ENCODE results near the gene ZNF679. TPM values are rescaled to one million over a fixed set of nuclear protein-coding genes. Genes with fewer than 3 reads are reported as not detected.
"Not testable (repeated sequence)": the region's sequence is repeated elsewhere in the genome, so short reads cannot be mapped to it uniquely, and the experiment has no call there.

The ZNF679 gene
- total RNA-seq, 1 experiment from 2014 or later, result not detected

DNA sequence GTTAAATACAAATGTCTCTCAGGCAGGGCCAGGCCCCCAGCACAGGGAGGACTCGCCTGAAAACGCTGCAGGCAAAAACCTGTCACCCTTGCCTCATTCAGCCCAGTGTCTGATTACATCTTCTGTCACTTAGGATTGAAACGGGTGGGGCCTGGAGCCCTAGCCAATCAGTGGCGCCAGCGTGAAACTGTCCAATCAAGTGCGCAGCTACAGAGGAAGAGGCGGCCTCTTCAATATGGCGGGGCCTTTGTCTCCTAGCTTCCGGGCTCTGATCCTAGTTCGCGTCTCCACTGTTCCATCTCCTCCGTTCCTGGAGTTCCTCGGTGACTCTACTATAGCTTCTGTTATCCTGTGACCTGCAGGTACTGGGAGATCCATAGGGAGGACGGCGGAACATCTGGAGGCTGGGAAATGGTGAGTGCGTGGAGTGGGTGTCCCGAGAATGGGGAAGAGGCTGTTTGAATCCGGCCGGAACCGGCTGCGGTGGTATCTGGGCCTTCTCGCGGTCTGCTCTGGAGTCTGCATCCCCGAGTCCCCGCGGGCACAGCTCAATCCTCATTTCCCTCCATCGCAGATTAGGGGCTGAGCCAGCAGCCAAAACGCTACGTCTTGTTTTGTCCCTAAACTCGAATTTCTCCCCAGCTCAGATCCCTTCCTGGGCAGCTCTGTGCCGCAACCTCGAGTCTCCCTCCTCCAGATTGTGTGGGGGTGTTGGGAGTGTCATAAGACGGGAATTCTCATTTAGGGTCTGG is 85.6 kb downstream of the ZNF679 start, which contains the start of gene ZNF736 (continued):
- no peak for TF ChIP-seq CTCF (IDR thresholded peaks at IDR 0.05 in 2 of 3, conservative IDR thresholded peaks at IDR 0.05 in 1 of 3; ENCODE audit: borderline replicate concordance in 1 of 3, insufficient read depth in 1 of 3, low read depth in 2 of 3, low read length in 2 of 3)
- no peak for TF ChIP-seq ZNF274 (IDR thresholded peaks at IDR 0.05; ENCODE audit: low read depth, low read length)
- TF ChIP-seq EZH2 (IDR thresholded peaks at IDR 0.05), result no peak
- no peak for TF ChIP-seq EGR1 (IDR thresholded peaks at IDR 0.05; ENCODE audit: low read depth)

DNA sequence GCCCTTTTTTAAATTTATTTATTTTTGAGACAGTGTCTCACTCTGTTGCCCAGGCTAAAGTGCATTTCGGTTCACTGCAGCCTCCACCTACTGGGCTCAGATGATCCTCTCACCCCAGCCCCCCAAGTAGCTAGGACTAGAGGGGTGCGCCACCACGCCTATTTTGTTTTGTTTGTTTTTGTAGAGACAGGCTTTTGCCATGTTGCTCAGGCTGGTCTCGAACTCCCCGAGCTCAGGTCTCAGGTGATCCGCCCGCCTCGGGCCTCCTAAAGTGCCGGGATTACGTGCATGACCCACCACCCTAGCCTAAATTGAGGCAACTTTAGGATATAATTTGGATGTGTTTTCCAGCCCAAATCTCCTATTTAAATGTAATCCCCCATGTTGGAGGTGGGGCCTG is 86.3 kb downstream of the ZNF679 start:
- H3K79me2 ChIP-seq (ENCODE audit: insufficient read depth, low read length), result no peaks in the 10 kb centered on the region
- no peak overlapping the region for H3K9ac ChIP-seq (ENCODE audit: low read length)
- H3K27me3 ChIP-seq (ENCODE audit: insufficient read depth, low read length), result no peaks in the 10 kb centered on the region
- no peaks in the 10 kb centered on the region for H3K9me2 ChIP-seq (ENCODE audit: insufficient read depth)
- H2AFZ ChIP-seq (ENCODE audit: low read depth, low read length, poor library complexity, severe bottlenecking), result no peak overlapping the region
- no peaks in the 10 kb centered on the region for H3K4me1 ChIP-seq (ENCODE audit: control insufficient read depth in 1 of 2, insufficient read depth in 2 of 2, low read length in 2 of 2)
- intact Hi-C loops (cut with micrococcal nuclease), result no loop called here
- ATAC-seq, result no peak
- POLR2A ChIA-PET, result no interaction called here
- no peak overlapping the region for H3K4me2 ChIP-seq (ENCODE audit: low read length)
- RAD21 ChIA-PET (ENCODE audit: low non-redundant PET in 1 of 2, low total read pairs in 2 of 2, uncharacterized antibody in 2 of 2, unreplicated experiment in 2 of 2), result no interaction called here
- no peak overlapping the region for H3K27ac ChIP-seq (ENCODE audit: low read depth, low read length)
- CTCF ChIA-PET, result no interaction called here
- peaks cover 4 to 8% of the 10 kb centered on the region in 2 experiments; a peak in 2 of 4 replicates for H3K9me3 ChIP-seq (ENCODE audit: control insufficient read depth in 1 of 2, insufficient read depth in 1 of 2, low read depth in 1 of 2, low read length in 2 of 2)
- BruUV-seq (replicated peaks), result no TSS peak
- H3K4me3 ChIP-seq (replicated peaks in 1 of 2; ENCODE audit: low read depth in 1 of 2, low read length in 2 of 2), result no peak overlapping the region
- H4K20me1 ChIP-seq (ENCODE audit: insufficient read depth), result no peaks in the 10 kb centered on the region
- DNase-seq (ENCODE audit: low read depth, low spot score), result no peak
- H3K36me3 ChIP-seq (ENCODE audit: control insufficient read depth in 1 of 2, insufficient read depth in 2 of 2, low read length in 2 of 2), result no peaks in the 10 kb centered on the region
- TF ChIP-seq, protein P1, sequence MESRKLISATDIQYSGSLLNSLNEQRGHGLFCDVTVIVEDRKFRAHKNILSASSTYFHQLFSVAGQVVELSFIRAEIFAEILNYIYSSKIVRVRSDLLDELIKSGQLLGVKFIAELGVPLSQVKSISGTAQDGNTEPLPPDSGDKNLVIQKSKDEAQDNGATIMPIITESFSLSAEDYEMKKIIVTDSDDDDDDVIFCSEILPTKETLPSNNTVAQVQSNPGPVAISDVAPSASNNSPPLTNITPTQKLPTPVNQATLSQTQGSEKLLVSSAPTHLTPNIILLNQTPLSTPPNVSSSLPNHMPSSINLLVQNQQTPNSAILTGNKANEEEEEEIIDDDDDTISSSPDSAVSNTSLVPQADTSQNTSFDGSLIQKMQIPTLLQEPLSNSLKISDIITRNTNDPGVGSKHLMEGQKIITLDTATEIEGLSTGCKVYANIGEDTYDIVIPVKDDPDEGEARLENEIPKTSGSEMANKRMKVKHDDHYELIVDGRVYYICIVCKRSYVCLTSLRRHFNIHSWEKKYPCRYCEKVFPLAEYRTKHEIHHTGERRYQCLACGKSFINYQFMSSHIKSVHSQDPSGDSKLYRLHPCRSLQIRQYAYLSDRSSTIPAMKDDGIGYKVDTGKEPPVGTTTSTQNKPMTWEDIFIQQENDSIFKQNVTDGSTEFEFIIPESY (IDR thresholded peaks at IDR 0.05; ENCODE audit: extremely low read depth, insufficient replicate concordance, low read length), result no peak
- TF ChIP-seq ELF1 (IDR thresholded peaks at IDR 0.05; ENCODE audit: borderline replicate concordance, low read depth) (no peak), CTCF (IDR thresholded peaks at IDR 0.05 in 2 of 3, conservative IDR thresholded peaks at IDR 0.05 in 1 of 3; ENCODE audit: borderline replicate concordance in 1 of 3, insufficient read depth in 1 of 3, low read depth in 2 of 3, low read length in 2 of 3) (no peak), EGR1 (IDR thresholded peaks at IDR 0.05; ENCODE audit: low read depth) (no peak), JUND (IDR thresholded peaks at IDR 0.05) (no peak), EZH2 (IDR thresholded peaks at IDR 0.05) (no peak)
- TF ChIP-seq, protein P2, sequence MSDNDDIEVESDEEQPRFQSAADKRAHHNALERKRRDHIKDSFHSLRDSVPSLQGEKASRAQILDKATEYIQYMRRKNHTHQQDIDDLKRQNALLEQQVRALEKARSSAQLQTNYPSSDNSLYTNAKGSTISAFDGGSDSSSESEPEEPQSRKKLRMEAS (IDR thresholded peaks at IDR 0.05), result no peak

DNA sequence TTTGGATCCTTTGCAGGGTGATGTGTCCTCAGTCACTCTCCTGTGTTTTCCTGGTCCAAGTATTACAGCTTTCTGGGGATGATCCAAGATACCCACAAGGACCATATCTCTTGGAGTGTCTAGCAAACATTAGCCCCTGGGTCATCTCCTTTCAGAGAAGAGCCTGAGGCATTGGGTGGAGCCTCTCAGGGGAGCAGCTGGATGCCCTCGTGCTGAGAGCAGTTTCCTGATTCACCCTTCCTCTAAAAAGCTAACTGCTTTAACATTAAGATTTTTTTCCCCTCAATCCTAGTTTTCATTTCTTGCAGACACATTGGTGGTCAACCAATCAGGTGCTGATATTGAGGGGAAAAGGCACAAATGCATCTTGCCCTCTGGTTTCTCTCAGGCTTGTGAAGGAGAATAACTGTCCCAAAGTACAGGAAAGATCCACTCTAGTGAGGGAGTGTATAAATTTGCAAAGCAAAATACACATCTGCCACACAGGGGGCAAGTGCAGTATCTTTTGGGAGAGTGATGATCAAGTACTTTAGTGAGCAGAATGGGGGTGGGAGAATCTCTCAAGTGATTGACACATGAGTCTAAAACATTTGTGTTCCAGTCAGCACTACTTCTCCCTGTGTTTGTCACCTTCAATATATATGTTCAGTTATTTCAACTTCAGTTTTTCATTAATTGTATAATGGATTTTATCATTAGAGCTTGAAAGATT is 87.9 kb downstream of the ZNF679 start:
- BruUV-seq (replicated peaks), result not testable (repeated sequence)

More for the DNA sequence above, 87.9 kb downstream of the ZNF679 start:
- H3K79me2 ChIP-seq (ENCODE audit: insufficient read depth, low read length); H3K9me2 ChIP-seq (ENCODE audit: insufficient read depth); H3K9ac ChIP-seq (ENCODE audit: low read length); H4K20me1 ChIP-seq (ENCODE audit: insufficient read depth); H3K4me2 ChIP-seq (ENCODE audit: low read length); H3K27me3 ChIP-seq (ENCODE audit: insufficient read depth, low read length); CTCF ChIA-PET; H3K36me3 ChIP-seq (ENCODE audit: control insufficient read depth in 1 of 2, insufficient read depth in 2 of 2, low read length in 2 of 2); RAD21 ChIA-PET (ENCODE audit: low non-redundant PET in 1 of 2, low total read pairs in 2 of 2, uncharacterized antibody in 2 of 2, unreplicated experiment in 2 of 2); H2AFZ ChIP-seq (ENCODE audit: low read depth, low read length, poor library complexity, severe bottlenecking); ATAC-seq; POLR2A ChIA-PET; H3K27ac ChIP-seq (ENCODE audit: low read depth, low read length); H3K4me1 ChIP-seq (ENCODE audit: control insufficient read depth in 1 of 2, insufficient read depth in 2 of 2, low read length in 2 of 2); DNase-seq (ENCODE audit: low read depth, low spot score); H3K9me3 ChIP-seq (ENCODE audit: control insufficient read depth in 1 of 2, insufficient read depth in 1 of 2, low read depth in 1 of 2, low read length in 2 of 2); H3K4me3 ChIP-seq (replicated peaks in 1 of 2; ENCODE audit: low read depth in 1 of 2, low read length in 2 of 2); intact Hi-C loops (cut with micrococcal nuclease): not testable (repeated sequence)

All from HCT116 (cell line).